Stromal cell of bone marrow (primary cell): ENCODE results near the gene EP300.

Experiments used
- DNase-seq: peaks from one replicate; pipeline ENCODE4 v3.0.0-alpha.2; 2012; ENCODE audit warnings: low read depth

The EP300 gene

GRCh38 chr22:41206719-41207118 is 114.3 kb downstream of the EP300 start:
- DNase-seq, result no peak

- no peak for DNase-seq
Observed at GRCh38 chr22:41215409-41215808, 123.0 kb downstream of the EP300 start.

- no peak for DNase-seq
Observed at GRCh38 chr22:41215926-41216325, 123.5 kb downstream of the EP300 start.

- DNase-seq, result no peak
Observed at GRCh38 chr22:41216984-41217383, 124.6 kb downstream of the EP300 start.

GRCh38 chr22:41217553-41218157 is 125.3 kb downstream of the EP300 start:
- peak; percentile 59 for DNase-seq

GRCh38 chr22:41222846-41223507 is 130.6 kb downstream of the EP300 start:
- no peak for DNase-seq

GRCh38 chr22:41223535-41223934 is 131.1 kb downstream of the EP300 start:
- DNase-seq, result no peak

GRCh38 chr22:41226723-41227655 is 134.6 kb downstream of the EP300 start:
- DNase-seq, result no peak

GRCh38 chr22:41229215-41229614 is 136.8 kb downstream of the EP300 start:
- DNase-seq, result no peak
